HG02938 (cell line): Measurements from ENCODE around the gene NGFR.

Experiments used
- ATAC-seq: cut with Tn5 transposase; IDR thresholded peaks from one replicate; pipeline ENCODE4 v1.9.1; 2021; ENCODE audit warnings: mild to moderate bottlenecking, moderate library complexity; ENCODE audit not compliant: unreplicated experiment

The NGFR gene, protein sequence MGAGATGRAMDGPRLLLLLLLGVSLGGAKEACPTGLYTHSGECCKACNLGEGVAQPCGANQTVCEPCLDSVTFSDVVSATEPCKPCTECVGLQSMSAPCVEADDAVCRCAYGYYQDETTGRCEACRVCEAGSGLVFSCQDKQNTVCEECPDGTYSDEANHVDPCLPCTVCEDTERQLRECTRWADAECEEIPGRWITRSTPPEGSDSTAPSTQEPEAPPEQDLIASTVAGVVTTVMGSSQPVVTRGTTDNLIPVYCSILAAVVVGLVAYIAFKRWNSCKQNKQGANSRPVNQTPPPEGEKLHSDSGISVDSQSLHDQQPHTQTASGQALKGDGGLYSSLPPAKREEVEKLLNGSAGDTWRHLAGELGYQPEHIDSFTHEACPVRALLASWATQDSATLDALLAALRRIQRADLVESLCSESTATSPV

DNA sequence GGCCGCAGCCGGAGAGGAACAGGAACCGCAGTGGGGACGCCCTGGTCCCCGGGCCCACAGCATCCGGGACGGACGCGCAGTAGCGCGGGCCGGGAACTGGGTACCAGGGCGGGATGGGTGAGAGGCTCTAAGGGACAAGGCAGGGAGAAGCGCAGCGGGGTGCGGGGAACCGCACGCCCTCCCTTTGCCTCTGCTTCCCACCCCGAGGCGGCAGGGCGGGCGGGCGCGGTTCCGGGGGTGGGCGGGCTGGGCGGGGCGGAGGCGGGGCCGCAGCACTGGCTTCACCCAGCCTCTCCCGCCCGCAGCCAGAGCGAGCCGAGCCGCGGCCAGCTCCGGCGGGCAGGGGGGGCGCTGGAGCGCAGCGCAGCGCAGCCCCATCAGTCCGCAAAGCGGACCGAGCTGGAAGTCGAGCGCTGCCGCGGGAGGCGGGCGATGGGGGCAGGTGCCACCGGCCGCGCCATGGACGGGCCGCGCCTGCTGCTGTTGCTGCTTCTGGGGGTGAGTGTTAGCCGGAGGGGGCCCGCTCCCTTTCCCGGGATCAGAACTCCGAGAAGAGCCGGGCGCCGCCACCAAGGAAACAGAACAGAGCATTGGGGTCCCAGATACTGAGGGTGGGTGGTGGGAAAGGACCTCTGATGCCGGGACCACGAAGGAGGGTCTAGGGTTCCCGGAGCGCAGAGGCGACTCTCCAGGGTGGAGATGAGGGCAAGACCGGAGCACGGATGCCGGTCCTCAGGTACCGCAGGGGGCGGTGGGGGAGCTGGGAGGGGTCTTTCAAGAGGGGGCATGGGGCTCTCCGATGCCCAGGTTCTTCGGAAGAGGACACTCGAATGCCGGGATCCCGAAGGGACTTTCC lies at the start of gene NGFR:
Gene NGFR, plus strand, starts transcription at position 308 of the 856 bp plus-strand sequence. Its CDS starts 125 bp downstream, at position 433.
- ATAC-seq, result no peak

- no peak for ATAC-seq
These were observed 49.5 kb upstream of the NGFR start for GRCh38 chr17:49445591-49445990.

DNA sequence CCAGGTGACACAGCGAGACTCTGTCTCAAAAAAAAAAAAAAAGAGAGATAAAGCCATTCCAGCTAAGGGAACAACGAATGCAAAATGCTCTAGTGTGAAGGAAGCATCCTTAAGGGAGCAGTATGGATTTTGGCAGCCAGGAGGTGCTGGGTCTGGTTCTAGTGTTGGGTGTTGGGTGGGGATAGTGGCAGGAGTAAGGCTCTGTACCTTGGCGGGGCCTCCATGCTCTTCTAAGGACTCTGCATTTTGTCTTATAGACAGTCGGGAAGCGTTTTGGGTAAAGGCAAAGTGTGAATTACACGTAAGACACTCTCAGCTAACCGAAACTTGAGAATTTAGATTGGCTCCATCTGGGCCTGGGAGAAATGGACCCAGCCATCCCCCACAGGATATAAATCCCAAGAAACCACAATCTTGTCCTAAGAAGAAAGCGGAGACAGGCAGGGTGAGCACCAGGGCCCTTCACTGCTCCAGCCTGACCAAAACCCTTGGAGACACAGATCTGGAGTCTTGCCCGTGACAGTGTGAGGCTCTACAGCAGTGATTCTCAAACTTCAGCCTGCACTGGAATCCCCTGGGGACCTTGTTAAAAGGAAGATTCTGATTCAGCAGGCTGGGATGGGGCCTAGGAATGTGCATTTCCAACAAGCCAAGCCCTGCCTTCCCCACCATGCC lies 47.3 kb upstream of the NGFR start:
- ATAC-seq, result no peak

DNA sequence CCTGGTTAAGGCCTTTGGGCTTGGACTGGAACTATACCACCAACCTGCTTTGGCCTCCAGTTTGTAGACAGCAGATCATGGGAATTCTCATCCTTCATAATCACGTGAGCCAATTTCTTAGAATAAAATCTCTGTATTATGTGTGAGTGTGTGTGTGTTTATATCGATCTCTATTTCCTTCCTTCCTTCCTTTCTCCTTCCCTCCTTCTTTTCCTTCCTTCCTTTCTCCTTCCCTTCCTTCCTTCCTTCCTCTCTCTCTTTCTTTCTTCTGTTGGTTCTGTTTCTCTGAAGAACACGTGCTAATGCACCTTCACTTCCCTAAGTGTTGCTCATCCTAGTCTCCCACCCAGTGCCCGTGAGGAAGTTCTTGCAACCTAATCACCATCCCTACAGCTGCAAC lies 44.9 kb upstream of the NGFR start:
- ATAC-seq, result no peak

- ATAC-seq, result no peak
These were observed 44.4 kb upstream of the NGFR start for GRCh38 chr17:49450735-49451134.

GRCh38 chr17:49452201-49452600 lies 42.9 kb upstream of the NGFR start:
- no peak for ATAC-seq

DNA sequence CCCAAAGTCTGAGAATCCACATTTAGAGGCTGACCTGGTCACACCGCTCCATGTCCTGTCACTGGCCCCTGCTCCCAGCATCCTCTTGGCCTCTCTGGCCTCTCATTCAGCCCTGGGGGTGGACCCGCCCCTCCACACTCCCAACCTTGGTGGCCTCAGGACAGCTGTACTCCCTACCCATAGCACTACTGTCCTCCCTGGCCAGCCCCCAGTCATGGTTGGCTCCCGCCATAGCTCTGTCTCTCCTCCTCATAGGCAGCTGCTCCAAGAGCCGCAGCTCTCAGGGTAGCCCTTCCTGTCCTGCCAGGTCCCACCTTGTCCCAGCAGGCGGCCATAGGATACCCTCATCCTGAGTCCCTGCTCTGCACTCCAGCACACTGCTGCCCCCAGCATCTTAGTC lies 42.4 kb upstream of the NGFR start:
- no peak for ATAC-seq

- no peak for ATAC-seq
These were observed 41.0 kb upstream of the NGFR start for GRCh38 chr17:49454050-49454449.

- no peak for ATAC-seq
These were observed 39.7 kb upstream of the NGFR start for GRCh38 chr17:49455272-49455861.

GRCh38 chr17:49456183-49456965 lies 38.7 kb upstream of the NGFR start:
- no peak for ATAC-seq

DNA sequence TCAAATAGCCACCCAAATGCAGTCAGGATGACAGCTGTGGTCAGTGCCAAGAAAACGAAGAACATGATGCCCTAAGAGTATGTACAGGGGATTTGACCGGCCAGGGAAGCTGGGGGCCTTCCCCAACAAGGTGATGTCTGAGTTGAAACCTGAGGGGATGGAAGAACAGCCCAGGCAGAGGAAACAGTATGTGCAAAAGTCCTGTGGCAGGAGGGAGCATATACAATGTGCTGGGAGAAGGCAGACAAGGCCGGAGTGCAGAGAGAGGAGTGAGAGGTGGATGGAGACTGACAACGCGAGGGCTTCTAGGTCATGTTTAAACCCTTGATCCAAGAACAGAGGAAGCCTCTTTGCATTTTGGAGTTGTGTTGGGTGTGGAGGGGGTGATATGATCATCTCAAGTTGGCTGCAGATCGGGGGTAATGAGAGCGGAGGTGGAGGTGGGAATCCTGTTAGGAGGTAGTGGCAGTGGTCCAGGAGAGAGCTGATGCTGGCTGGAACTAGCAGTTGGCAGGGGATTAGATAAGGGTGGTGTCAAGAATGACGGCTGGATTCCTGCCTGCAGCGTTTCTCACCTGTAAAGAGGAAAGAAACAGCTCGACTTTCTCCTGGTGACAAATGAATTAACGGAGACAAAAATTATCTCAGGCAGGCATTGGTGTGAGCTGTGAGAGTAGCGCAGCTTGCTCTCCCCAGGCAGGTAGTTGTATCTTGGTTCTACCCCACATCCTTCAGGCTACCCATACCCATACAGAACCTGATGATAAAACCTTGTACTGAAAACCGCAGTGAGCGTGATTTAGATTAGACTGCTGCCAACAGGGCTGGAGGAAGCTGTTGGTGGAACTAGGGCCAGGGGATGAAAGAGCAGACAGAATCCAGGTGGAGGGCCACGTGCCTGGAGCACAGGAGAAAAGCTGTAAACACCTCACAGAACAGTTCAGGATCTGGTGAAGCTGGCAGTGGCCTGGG lies 37.2 kb upstream of the NGFR start:
- no peak for ATAC-seq

GRCh38 chr17:49459401-49459984 lies 35.6 kb upstream of the NGFR start:
- ATAC-seq, result no peak

- no peak for ATAC-seq
These were observed 34.7 kb upstream of the NGFR start for GRCh38 chr17:49460401-49460800.

- ATAC-seq, result no peak
These were observed 33.5 kb upstream of the NGFR start for GRCh38 chr17:49461580-49461979.

DNA sequence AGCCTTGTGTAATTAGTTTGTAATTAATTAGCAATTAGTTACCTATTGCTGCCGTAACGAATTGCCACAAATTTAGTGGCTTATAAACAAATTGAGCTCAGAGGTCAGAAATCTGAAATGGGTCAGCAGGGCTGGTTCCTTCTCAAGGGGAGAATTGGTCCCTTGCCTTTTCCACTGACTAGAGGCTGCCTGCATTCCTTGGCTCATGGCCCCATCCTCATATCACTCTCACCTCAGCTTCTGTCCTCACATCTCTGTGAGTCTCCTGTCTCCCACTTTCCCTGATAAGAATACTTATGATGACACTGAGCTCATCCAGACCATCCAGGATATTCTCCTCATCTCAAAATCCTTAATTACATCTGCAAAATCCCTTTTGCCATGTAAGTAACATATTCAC lies 31.0 kb upstream of the NGFR start:
- ATAC-seq, result no peak

GRCh38 chr17:49465331-49465903 lies 29.7 kb upstream of the NGFR start:
- ATAC-seq, result no peak

DNA sequence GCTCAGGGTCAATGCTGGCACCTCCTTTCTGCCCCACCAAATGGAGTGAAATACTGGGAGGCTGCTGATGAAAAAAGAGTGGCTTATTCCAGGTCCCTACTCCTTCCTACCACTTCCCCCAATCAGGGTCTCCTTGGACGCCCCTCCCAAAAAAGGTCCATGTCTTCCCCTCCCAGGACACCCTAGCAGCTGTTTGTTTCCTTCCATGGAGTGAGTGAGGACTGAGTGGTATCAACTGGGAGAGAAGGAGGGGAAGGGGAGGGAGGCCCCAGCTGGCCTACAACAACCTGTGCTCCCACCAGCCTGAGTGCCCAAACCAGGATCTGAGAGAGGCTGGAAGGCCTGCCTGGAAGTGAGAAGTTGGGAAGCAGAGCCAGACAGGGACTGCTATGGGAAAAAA lies 28.7 kb upstream of the NGFR start:
- no peak for ATAC-seq

- ATAC-seq, result no peak
These were observed 27.9 kb upstream of the NGFR start for GRCh38 chr17:49467175-49467574.
